ENCODE measurements around the gene DENND1A. TPM values are rescaled to one million over a fixed set of nuclear protein-coding genes. Genes with fewer than 3 reads are reported as not detected.
"Not testable (repeated sequence)": the region's sequence is repeated elsewhere in the genome, so short reads cannot be mapped to it uniquely, and the experiment has no call there.

DENND1A gene
- total RNA-seq, 1 donor from 2014 or later, result 12.7 TPM

DNA sequence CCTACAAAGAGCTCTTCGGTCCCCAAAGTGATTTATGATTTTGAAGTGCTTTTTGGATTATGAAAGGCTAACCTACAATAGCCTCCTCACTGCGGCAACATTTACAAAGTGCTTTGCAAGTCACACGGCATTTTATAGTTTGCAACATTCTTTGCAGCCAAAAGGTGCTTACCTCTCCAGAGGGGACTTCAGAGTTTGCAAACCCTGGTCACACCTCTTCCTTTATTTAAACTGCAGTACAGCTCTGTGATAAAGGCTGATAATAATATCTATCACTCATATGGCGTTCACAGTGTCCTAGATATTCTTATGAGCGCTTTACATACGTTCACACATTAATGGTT, 594.0 kb downstream of the DENND1A start:
- no peaks in the 10 kb centered on the region for H3K36me3 ChIP-seq (ENCODE audit: insufficient read depth, low read length)
- H3K27ac ChIP-seq (ENCODE audit: low read depth, low read length), result peak overlapping the region; percentile 17
- Mint-ChIP-seq H3K27me3 (ENCODE audit: low read depth, unreplicated experiment) (no peaks in the 10 kb centered on the region), H3K36me3 (ENCODE audit: low read depth, unreplicated experiment) (no peaks in the 10 kb centered on the region), H3K4me1 (ENCODE audit: low read depth, unreplicated experiment) (peaks cover 25% of the 10 kb centered on the region), H3K9me3 (ENCODE audit: unreplicated experiment) (no peaks in the 10 kb centered on the region), H3K4me3 (ENCODE audit: unreplicated experiment) (peak overlapping the region; percentile 40), H3K27ac (ENCODE audit: unreplicated experiment) (peak overlapping the region; percentile 98)
- no peak overlapping the region for H3K4me3 ChIP-seq (ENCODE audit: insufficient read depth, low read depth, low read length)
- H2AFZ ChIP-seq (ENCODE audit: low read depth, low read length), result no peak overlapping the region
- H4K20me1 ChIP-seq (ENCODE audit: insufficient read depth, low read length), result no peaks in the 10 kb centered on the region
- FAIRE-seq (no peak), DNase-seq (ENCODE audit: low read depth) (no peak)
- no peaks in the 10 kb centered on the region for H3K79me2 ChIP-seq (ENCODE audit: insufficient read depth, low read length)
- H3K27me3 ChIP-seq (ENCODE audit: insufficient read depth, low read length), result no peaks in the 10 kb centered on the region
- peak overlapping the region; percentile 70 for H3K4me2 ChIP-seq (ENCODE audit: low read length)
- peak overlapping the region; percentile 25 for H3K9ac ChIP-seq (ENCODE audit: low read length)
- TF ChIP-seq, protein P1, sequence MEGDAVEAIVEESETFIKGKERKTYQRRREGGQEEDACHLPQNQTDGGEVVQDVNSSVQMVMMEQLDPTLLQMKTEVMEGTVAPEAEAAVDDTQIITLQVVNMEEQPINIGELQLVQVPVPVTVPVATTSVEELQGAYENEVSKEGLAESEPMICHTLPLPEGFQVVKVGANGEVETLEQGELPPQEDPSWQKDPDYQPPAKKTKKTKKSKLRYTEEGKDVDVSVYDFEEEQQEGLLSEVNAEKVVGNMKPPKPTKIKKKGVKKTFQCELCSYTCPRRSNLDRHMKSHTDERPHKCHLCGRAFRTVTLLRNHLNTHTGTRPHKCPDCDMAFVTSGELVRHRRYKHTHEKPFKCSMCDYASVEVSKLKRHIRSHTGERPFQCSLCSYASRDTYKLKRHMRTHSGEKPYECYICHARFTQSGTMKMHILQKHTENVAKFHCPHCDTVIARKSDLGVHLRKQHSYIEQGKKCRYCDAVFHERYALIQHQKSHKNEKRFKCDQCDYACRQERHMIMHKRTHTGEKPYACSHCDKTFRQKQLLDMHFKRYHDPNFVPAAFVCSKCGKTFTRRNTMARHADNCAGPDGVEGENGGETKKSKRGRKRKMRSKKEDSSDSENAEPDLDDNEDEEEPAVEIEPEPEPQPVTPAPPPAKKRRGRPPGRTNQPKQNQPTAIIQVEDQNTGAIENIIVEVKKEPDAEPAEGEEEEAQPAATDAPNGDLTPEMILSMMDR (IDR thresholded peaks at IDR 0.05; ENCODE audit: insufficient read depth, low read depth, low read length), result no peak
- no peak for TF ChIP-seq EZH2 (IDR thresholded peaks at IDR 0.05; ENCODE audit: insufficient read depth, low read length)
- H3K4me1 ChIP-seq (ENCODE audit: insufficient read depth, low read length), result peaks cover 21% of the 10 kb centered on the region
- no peaks in the 10 kb centered on the region for H3K9me3 ChIP-seq (ENCODE audit: insufficient read depth, low read depth, low read length)

DNA sequence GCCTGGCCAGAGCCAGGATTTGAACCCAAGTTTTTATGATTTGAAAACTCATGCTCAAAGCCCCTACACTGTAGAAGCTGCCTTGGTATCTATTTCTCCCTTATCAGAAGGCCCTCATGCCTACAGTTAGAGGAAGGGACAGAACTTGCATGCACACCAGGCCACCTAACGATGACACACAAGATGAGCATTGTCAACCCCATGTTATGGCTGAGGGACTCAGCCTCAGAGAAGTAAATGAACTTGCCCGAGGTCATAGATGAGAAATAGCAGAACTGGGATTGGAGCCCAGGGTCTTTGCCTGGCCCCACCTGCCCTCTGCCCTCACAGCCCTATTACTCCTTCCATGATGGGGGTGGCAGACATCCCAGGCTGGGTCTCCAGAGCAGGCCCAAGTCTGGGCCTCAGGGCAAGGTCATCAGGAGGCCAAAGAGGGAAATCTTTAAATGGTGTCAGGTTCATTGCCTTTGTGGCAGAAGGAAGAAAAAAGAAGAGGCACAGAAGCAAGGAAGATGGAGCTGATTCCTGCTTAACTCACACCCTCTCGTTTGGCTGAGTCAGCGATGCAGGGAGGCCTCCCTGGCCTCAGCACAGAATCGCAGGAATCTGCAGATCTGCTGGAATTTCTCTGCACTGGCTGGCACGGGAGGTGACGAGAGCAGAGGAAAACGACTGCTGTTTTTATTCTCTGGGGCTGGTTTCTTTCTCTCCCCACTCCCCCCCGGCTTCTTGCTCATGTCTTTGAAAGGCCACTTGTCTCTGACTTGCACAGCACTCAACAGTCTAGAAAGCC, 594.5 kb downstream of the DENND1A start:
- FAIRE-seq (no peak), DNase-seq (ENCODE audit: low read depth) (peak; percentile 72)
- H4K20me1 ChIP-seq (ENCODE audit: insufficient read depth, low read length), result no peaks in the 10 kb centered on the region
- peak overlapping the region; percentile 25 for H3K9ac ChIP-seq (ENCODE audit: low read length)
- Mint-ChIP-seq H3K27ac (ENCODE audit: unreplicated experiment) (peak overlapping the region; percentile 98), H3K4me1 (ENCODE audit: low read depth, unreplicated experiment) (peaks cover 25% of the 10 kb centered on the region), H3K36me3 (ENCODE audit: low read depth, unreplicated experiment) (no peaks in the 10 kb centered on the region), H3K9me3 (ENCODE audit: unreplicated experiment) (no peaks in the 10 kb centered on the region), H3K4me3 (ENCODE audit: unreplicated experiment) (peak overlapping the region; percentile 40), H3K27me3 (ENCODE audit: low read depth, unreplicated experiment) (peaks cover under 1% of the 10 kb centered on the region)
- no peaks in the 10 kb centered on the region for H3K36me3 ChIP-seq (ENCODE audit: insufficient read depth, low read length)
- H3K4me2 ChIP-seq (ENCODE audit: low read length), result peak overlapping the region; percentile 70
- no peaks in the 10 kb centered on the region for H3K9me3 ChIP-seq (ENCODE audit: insufficient read depth, low read depth, low read length)
- H3K4me1 ChIP-seq (ENCODE audit: insufficient read depth, low read length), result peaks cover 20% of the 10 kb centered on the region
- H3K79me2 ChIP-seq (ENCODE audit: insufficient read depth, low read length), result no peaks in the 10 kb centered on the region
- TF ChIP-seq EZH2 (IDR thresholded peaks at IDR 0.05; ENCODE audit: insufficient read depth, low read length), result no peak
- TF ChIP-seq, protein P1 (IDR thresholded peaks at IDR 0.05; ENCODE audit: insufficient read depth, low read depth, low read length), result no peak
- H3K4me3 ChIP-seq (ENCODE audit: insufficient read depth, low read depth, low read length), result no peak overlapping the region
- H2AFZ ChIP-seq (ENCODE audit: low read depth, low read length), result peak overlapping the region; percentile 30
- peak overlapping the region; percentile 17 for H3K27ac ChIP-seq (ENCODE audit: low read depth, low read length)
- H3K27me3 ChIP-seq (ENCODE audit: insufficient read depth, low read length), result no peaks in the 10 kb centered on the region

DNA sequence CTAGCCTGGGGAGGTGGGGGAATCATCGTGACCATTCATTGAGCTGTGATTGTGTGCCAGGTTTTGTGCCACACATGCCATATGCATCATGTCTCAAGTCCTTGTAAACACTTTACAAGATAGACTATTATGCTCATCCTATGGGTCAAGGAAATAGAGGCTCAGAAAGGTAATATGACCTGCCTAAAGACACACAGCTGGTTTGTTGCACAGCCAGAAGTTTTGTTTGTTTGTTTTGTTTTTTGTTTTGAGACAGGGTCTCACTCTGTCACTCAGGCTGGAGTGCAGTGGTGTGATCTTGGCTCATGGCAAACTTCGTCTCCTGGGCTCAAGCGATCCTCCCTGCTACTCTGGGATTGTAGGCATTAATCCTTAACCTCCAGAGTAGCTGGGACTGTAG, 595.3 kb downstream of the DENND1A start:
- peaks cover 13% of the 10 kb centered on the region for H3K4me1 ChIP-seq (ENCODE audit: insufficient read depth, low read length)
- no peaks in the 10 kb centered on the region for H3K79me2 ChIP-seq (ENCODE audit: insufficient read depth, low read length)
- Mint-ChIP-seq H3K27me3 (ENCODE audit: low read depth, unreplicated experiment) (peaks cover 2% of the 10 kb centered on the region), H3K36me3 (ENCODE audit: low read depth, unreplicated experiment) (no peaks in the 10 kb centered on the region), H3K4me3 (ENCODE audit: unreplicated experiment) (no peak overlapping the region), H3K9me3 (ENCODE audit: unreplicated experiment) (no peaks in the 10 kb centered on the region), H3K4me1 (ENCODE audit: low read depth, unreplicated experiment) (peaks cover 21% of the 10 kb centered on the region), H3K27ac (ENCODE audit: unreplicated experiment) (no peak overlapping the region)
- no peaks in the 10 kb centered on the region for H3K9me3 ChIP-seq (ENCODE audit: insufficient read depth, low read depth, low read length)
- H3K27me3 ChIP-seq (ENCODE audit: insufficient read depth, low read length), result no peaks in the 10 kb centered on the region
- no peaks in the 10 kb centered on the region for H4K20me1 ChIP-seq (ENCODE audit: insufficient read depth, low read length)
- no peak overlapping the region for H3K27ac ChIP-seq (ENCODE audit: low read depth, low read length)
- H3K4me3 ChIP-seq (ENCODE audit: insufficient read depth, low read depth, low read length), result no peak overlapping the region
- no peak for DNase-seq (ENCODE audit: low read depth)
- no peak for FAIRE-seq
- no peak overlapping the region for H3K4me2 ChIP-seq (ENCODE audit: low read length)
- TF ChIP-seq EZH2 (IDR thresholded peaks at IDR 0.05; ENCODE audit: insufficient read depth, low read length), result no peak
- TF ChIP-seq, protein P1 (IDR thresholded peaks at IDR 0.05; ENCODE audit: insufficient read depth, low read depth, low read length), result no peak
- H3K36me3 ChIP-seq (ENCODE audit: insufficient read depth, low read length), result no peaks in the 10 kb centered on the region
- H3K9ac ChIP-seq (ENCODE audit: low read length), result no peak overlapping the region
- H2AFZ ChIP-seq (ENCODE audit: low read depth, low read length), result no peak overlapping the region

DNA sequence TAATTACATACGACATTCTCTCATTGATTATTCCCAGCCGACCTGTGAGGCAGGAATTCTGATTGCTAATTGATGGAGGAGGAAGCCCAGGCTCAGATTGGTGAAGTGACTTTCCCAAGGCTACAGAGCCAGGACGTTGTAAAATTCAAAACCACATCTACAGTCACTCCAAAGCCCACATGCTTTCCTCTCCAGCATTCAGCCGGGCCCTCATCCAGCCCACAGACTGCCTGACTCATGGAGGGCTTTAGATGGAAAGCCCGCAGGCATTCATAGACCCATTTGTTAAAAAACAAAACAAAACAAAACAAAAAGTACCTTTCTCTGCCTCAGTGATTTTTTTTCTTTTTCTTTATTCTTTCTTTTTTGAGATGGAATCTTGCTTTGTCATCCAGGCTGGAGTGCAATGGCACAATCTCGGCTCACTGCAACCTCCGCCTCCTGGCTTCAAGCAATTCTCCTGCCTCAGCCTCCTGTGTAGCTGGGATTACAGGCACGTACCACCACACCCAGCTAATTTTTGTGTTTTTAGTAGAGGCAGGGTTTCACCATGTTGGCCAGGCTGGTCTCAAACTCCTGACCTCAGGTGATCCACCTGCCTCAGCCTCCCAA, 596.8 kb downstream of the DENND1A start:
- peaks cover 13% of the 10 kb centered on the region for H3K4me1 ChIP-seq (ENCODE audit: insufficient read depth, low read length)
- H3K79me2 ChIP-seq (ENCODE audit: insufficient read depth, low read length); H3K9me3 ChIP-seq (ENCODE audit: insufficient read depth, low read depth, low read length); H2AFZ ChIP-seq (ENCODE audit: low read depth, low read length); FAIRE-seq; H3K36me3 ChIP-seq (ENCODE audit: insufficient read depth, low read length); H3K4me2 ChIP-seq (ENCODE audit: low read length); H3K27me3 ChIP-seq (ENCODE audit: insufficient read depth, low read length); H3K36me3 Mint-ChIP-seq (ENCODE audit: low read depth, unreplicated experiment); H3K9ac ChIP-seq (ENCODE audit: low read length); H3K4me3 Mint-ChIP-seq (ENCODE audit: unreplicated experiment); H3K9me3 Mint-ChIP-seq (ENCODE audit: unreplicated experiment); H4K20me1 ChIP-seq (ENCODE audit: insufficient read depth, low read length); H3K4me3 ChIP-seq (ENCODE audit: insufficient read depth, low read depth, low read length); H3K27ac ChIP-seq (ENCODE audit: low read depth, low read length); H3K27me3 Mint-ChIP-seq (ENCODE audit: low read depth, unreplicated experiment): not testable (repeated sequence)
- peak; percentile 92 for DNase-seq (ENCODE audit: low read depth)
- Mint-ChIP-seq H3K4me1 (ENCODE audit: low read depth, unreplicated experiment) (peaks cover 21% of the 10 kb centered on the region), H3K27ac (ENCODE audit: unreplicated experiment) (peak overlapping the region; percentile 12)

All from astrocyte (in vitro differentiated cells and primary cell).